ENCODE measurements around the gene ATP5F1D. TPM values are rescaled to one million over a fixed set of nuclear protein-coding genes. Genes with fewer than 3 reads are reported as not detected.

Gene ATP5F1D
- total and polyA plus RNA-seq, 2 experiments from 2014 or later, result 139 to 396 TPM

- no peaks in the 10 kb centered on the region for H3K27me3 ChIP-seq (ENCODE audit: insufficient read depth)
- peaks cover 45% of the 10 kb centered on the region for H3F3A ChIP-seq (replicated peaks; ENCODE audit: low read depth)
- Mint-ChIP-seq H3K27me3 (ENCODE audit: insufficient read depth, low read depth, poor library complexity) (peaks cover 26% of the 10 kb centered on the region), H3K9me3 (no peaks in the 10 kb centered on the region; the same call in 1 of the 3 replicates), H3K4me3 (no peak overlapping the region), H3K4me1 (peaks cover 30% of the 10 kb centered on the region), H3K36me3 (ENCODE audit: low read depth) (peaks cover 70% of the 10 kb centered on the region), H3K27ac (no peak overlapping the region)
- no peak for DNase-seq (ENCODE audit: low spot score)
- H3K4me1 ChIP-seq (ENCODE audit: insufficient read depth), result peaks cover 14% of the 10 kb centered on the region; the same call in 1 of the 2 replicates
- H2AFZ ChIP-seq, result no peak overlapping the region
- peak overlapping the region; percentile 55 for H3K27ac ChIP-seq (ENCODE audit: low read depth)
- H4K20me1 ChIP-seq (replicated peaks; ENCODE audit: insufficient read depth), result peaks cover 35% of the 10 kb centered on the region
- no peak for ATAC-seq
- no peak overlapping the region for H3K4me2 ChIP-seq
- no peak for TF ChIP-seq ZNF114 (CRISPR knock-in tag; IDR thresholded peaks at IDR 0.05)
- TF ChIP-seq ETS1 (IDR thresholded peaks at IDR 0.05), result no peak
- no peak for TF ChIP-seq JUNB (IDR thresholded peaks at IDR 0.05; ENCODE audit: unreplicated experiment)
- no peak for TF ChIP-seq REST (IDR thresholded peaks at IDR 0.05; ENCODE audit: unreplicated experiment)
- TF ChIP-seq ZNF462 (CRISPR knock-in tag; IDR thresholded peaks at IDR 0.05), result no peak
- no peak for TF ChIP-seq EZH2phosphoT487 (IDR thresholded peaks at IDR 0.05; ENCODE audit: unreplicated experiment)
- no peak for TF ChIP-seq STAT1 (IDR thresholded peaks at IDR 0.05; ENCODE audit: unreplicated experiment)
- no peak for TF ChIP-seq EZH2 (IDR thresholded peaks at IDR 0.05; ENCODE audit: low read depth, unreplicated experiment)
- no peak for TF ChIP-seq CTCF (conservative IDR thresholded peaks at IDR 0.05; ENCODE audit: low read depth in 2 of 2)
- TF ChIP-seq ZNF331 (CRISPR knock-in tag; IDR thresholded peaks at IDR 0.05; ENCODE audit: low read depth), result no peak
- no peak for TF ChIP-seq CREB1 (CRISPR knock-in tag; IDR thresholded peaks at IDR 0.05; ENCODE audit: low read depth)
- no peak for TF ChIP-seq POLR2AphosphoS5 (IDR thresholded peaks at IDR 0.05; ENCODE audit: low read depth)
- H3K79me2 ChIP-seq (replicated peaks; ENCODE audit: insufficient read depth), result peaks cover 50% of the 10 kb centered on the region
- H3K4me3 ChIP-seq, result no peak overlapping the region
- peaks cover 19% of the 10 kb centered on the region for H3K36me3 ChIP-seq (ENCODE audit: insufficient read depth)
- no peaks in the 10 kb centered on the region for H3K9me2 ChIP-seq (ENCODE audit: insufficient read depth)
These were observed 12.0 kb downstream of the ATP5F1D start for GRCh38 chr19:1253514-1254080.

Data from GM23338 (cell line).